ENCODE measurements around the gene ZFP64.
"Not testable (repeated sequence)": the region's sequence is repeated elsewhere in the genome, so short reads cannot be mapped to it uniquely, and the experiment has no call there.

- not testable (repeated sequence) for TF ChIP-seq POLR2AphosphoS5 (IDR thresholded peaks at IDR 0.05); POLR2A (IDR thresholded peaks at IDR 0.05); CTCF (IDR thresholded peaks at IDR 0.05 in 8 of 11, conservative IDR thresholded peaks at IDR 0.05 in 3 of 11)
These were observed 37.8 kb upstream of the ZFP64 start for GRCh38 chr20:52229346-52229745.
